Measurements from ENCODE around the gene ATP8B2.
A peak's percentile ranks its signal among the peaks of the same experiment; 100 is the strongest.
"Not testable (repeated sequence)": the region's sequence is repeated elsewhere in the genome, so short reads cannot be mapped to it uniquely, and the experiment has no call there.

The ATP8B2 gene

DNA sequence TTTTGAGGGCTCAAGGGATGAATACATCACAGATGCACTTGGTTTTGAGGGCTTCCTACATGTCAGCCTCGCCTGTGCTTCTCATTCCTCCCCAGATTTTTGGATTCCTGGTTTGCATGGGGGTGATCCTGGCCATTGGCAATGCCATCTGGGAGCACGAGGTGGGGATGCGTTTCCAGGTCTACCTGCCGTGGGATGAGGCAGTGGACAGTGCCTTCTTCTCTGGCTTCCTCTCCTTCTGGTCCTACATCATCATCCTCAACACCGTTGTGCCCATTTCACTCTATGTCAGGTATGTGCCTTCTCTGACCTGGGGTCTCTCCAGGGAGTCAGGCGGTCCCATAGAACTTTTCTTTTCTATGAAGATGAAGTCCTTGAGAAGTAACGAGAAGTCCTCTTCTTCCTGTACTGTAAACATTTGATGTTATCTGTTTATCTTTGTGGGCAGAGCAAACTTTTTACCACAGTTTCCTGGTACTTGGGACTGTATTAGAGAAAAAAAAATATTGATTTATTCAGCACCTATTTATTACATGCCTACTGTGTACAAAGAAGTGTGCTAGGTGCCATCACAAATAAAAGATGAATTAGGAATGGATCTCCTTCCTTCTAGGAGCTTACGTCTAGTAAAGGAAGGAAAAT is 12.0 kb downstream of the ATP8B2 start:
- no peak overlapping the region for H3K27ac Mint-ChIP-seq
- H3K9me3 Mint-ChIP-seq: no peaks in the 10 kb centered on the region
- H3K36me3 Mint-ChIP-seq (ENCODE audit: low read depth): peaks cover 64% of the 10 kb centered on the region
- H3K4me3 Mint-ChIP-seq: no peak overlapping the region
- peaks cover 9% of the 10 kb centered on the region for H3K4me1 Mint-ChIP-seq
- no peaks in the 10 kb centered on the region for H3K27me3 Mint-ChIP-seq (ENCODE audit: low read depth)
- TF ChIP-seq, protein P1, sequence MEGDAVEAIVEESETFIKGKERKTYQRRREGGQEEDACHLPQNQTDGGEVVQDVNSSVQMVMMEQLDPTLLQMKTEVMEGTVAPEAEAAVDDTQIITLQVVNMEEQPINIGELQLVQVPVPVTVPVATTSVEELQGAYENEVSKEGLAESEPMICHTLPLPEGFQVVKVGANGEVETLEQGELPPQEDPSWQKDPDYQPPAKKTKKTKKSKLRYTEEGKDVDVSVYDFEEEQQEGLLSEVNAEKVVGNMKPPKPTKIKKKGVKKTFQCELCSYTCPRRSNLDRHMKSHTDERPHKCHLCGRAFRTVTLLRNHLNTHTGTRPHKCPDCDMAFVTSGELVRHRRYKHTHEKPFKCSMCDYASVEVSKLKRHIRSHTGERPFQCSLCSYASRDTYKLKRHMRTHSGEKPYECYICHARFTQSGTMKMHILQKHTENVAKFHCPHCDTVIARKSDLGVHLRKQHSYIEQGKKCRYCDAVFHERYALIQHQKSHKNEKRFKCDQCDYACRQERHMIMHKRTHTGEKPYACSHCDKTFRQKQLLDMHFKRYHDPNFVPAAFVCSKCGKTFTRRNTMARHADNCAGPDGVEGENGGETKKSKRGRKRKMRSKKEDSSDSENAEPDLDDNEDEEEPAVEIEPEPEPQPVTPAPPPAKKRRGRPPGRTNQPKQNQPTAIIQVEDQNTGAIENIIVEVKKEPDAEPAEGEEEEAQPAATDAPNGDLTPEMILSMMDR (IDR thresholded peaks at IDR 0.05; ENCODE audit: unreplicated experiment in 3 of 3): no peak

DNA sequence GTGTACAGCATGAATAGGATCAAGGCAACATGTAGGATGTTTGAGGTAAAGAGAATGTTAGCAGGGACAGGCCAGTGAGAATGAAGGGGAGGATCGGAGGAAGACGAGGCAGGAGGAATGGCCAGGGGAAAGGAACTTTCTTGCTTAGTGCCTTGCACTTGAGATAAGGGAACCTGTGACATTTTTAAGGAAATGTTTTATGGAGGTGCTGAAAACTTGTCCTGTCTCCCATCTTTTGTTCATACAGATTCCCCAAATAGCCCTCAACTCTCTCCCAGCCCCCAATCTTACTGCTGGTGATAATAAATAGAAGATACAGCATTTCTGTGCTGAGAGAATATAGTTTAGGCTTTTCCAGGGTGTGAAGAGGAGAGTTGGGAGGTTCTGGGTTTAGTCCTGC is 13.6 kb downstream of the ATP8B2 start:
- TF ChIP-seq, protein P1 (IDR thresholded peaks at IDR 0.05; ENCODE audit: unreplicated experiment in 3 of 3): no peak
- H3K4me3 Mint-ChIP-seq: no peak overlapping the region
- H3K36me3 Mint-ChIP-seq (ENCODE audit: low read depth): peaks cover 66% of the 10 kb centered on the region
- H3K4me1 Mint-ChIP-seq: peaks cover 9% of the 10 kb centered on the region
- H3K27me3 Mint-ChIP-seq (ENCODE audit: low read depth): no peaks in the 10 kb centered on the region
- H3K9me3 Mint-ChIP-seq: no peaks in the 10 kb centered on the region
- no peak overlapping the region for H3K27ac Mint-ChIP-seq

DNA sequence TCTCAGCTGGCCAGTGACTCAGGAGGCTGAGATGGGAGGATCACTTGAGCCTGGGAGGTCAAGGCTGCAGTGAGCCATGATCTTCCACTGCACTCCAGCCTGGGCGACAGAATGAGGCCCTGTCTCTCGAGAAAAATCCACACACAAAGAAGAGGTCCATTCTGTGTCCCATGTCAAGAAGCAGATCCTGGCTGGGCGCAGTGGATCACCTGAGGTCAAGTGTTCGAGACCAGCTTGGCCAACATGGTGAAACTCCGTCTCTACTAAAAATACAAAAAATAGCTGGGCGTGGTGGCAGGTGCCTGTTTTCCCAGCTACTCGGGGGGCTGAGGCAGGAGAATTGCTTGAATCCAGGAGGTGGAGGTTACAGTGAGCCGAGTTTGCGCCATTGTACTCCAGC is 16.0 kb downstream of the ATP8B2 start:
- not testable (repeated sequence) for H3K27me3 Mint-ChIP-seq (ENCODE audit: low read depth); H3K4me3 Mint-ChIP-seq; H3K9me3 Mint-ChIP-seq; H3K27ac Mint-ChIP-seq; H3K4me1 Mint-ChIP-seq
- peaks cover 73% of the 10 kb centered on the region for H3K36me3 Mint-ChIP-seq (ENCODE audit: low read depth)

DNA sequence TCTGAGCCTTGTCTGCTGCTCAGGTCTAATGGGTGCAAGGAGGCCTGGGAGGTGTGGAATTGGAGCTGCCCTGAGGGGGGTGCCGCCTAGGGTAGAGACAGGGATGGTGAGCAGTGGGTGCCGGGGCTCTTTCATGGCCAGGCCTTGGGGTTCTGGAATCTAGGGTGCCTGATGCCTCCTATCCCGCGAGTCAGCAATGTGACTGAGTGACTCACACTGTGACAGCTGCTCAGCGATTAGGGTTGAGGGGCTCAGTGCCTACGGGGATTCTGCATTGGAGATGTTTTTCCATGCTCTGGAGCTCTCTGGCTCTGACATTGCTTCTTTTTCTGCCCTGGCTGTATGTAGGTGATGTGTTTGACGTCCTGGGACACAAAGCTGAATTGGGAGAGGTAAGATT is 16.8 kb downstream of the ATP8B2 start:
- Mint-ChIP-seq H3K27me3 (ENCODE audit: low read depth) (no peaks in the 10 kb centered on the region), H3K4me1 (no peaks in the 10 kb centered on the region), H3K36me3 (ENCODE audit: low read depth) (peaks cover 78% of the 10 kb centered on the region), H3K27ac (no peak overlapping the region), H3K4me3 (no peak overlapping the region), H3K9me3 (no peaks in the 10 kb centered on the region)
- TF ChIP-seq, protein P1 (IDR thresholded peaks at IDR 0.05; ENCODE audit: unreplicated experiment in 3 of 3): no peak

DNA sequence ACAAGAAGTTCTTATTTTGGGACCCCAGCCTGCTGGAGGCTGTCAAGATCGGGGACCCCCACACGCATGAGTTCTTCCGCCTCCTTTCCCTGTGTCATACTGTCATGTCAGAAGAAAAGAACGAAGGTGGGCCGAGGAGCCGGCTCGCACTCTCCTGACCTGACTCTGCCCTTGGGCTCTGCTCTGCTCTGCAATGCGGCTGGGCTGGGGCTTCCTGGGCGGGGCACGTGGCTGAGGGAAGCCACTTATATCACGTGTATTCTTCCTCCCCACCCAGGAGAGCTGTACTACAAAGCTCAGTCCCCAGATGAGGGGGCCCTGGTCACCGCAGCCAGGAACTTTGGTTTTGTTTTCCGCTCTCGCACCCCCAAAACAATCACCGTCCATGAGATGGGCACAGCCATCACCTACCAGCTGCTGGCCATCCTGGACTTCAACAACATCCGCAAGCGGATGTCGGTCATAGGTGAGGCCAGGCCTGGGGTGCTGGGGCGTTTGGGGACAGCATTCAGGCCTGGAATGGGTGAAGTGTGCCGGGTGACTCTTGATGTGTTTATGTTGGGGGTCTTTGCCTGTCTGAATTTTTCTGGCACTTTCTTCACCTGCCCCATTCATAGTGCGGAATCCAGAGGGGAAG is 17.6 kb downstream of the ATP8B2 start:
- Mint-ChIP-seq H3K36me3 (ENCODE audit: low read depth) (peaks cover 77% of the 10 kb centered on the region), H3K4me1 (no peaks in the 10 kb centered on the region), H3K9me3 (no peaks in the 10 kb centered on the region), H3K4me3 (no peak overlapping the region), H3K27ac (no peak overlapping the region), H3K27me3 (ENCODE audit: low read depth) (no peaks in the 10 kb centered on the region)
- TF ChIP-seq, protein P1 (IDR thresholded peaks at IDR 0.05; ENCODE audit: unreplicated experiment in 3 of 3): no peak

DNA sequence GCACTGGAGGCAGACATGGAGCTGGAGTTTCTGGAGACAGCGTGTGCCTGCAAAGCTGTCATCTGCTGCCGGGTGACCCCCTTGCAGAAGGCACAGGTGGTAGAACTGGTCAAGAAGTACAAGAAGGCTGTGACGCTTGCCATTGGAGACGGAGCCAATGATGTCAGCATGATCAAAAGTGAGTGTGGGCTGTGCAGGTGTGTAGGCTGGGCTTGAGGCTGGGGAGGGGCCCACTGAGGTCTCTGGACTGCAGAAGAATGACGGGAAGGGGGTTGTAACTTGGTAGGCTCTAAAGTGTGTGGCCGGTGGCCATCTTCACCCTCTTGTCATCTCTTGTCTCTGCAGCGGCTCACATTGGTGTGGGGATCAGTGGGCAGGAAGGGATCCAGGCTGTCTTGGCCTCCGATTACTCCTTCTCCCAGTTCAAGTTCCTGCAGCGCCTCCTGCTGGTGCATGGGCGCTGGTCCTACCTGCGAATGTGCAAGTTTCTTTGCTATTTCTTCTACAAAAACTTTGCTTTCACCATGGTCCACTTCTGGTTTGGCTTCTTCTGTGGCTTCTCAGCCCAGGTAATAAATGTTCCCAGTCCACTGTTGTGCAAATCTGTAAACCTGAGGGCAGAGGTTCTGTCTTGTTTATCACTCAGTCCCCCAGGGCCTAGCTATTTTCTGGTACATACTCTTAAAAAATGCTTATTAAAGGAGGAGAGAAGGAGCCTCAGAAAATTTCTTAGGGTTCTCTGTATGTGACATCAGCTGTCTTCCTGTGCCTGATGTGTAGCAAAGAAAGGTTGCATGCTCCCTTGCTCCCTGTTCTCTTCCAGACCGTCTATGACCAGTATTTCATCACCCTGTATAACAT is 19.9 kb downstream of the ATP8B2 start:
- TF ChIP-seq, protein P1 (IDR thresholded peaks at IDR 0.05; ENCODE audit: unreplicated experiment in 3 of 3): peak; percentile 35 to 49 (median 47)
- Mint-ChIP-seq H3K4me1 (no peaks in the 10 kb centered on the region), H3K4me3 (no peak overlapping the region), H3K27me3 (ENCODE audit: low read depth) (no peaks in the 10 kb centered on the region), H3K27ac (no peak overlapping the region), H3K36me3 (ENCODE audit: low read depth) (peaks cover 74% of the 10 kb centered on the region), H3K9me3 (no peaks in the 10 kb centered on the region)

Measured in nephron (organoid).